Gastroesophageal sphincter (tissue), 4 donors: Measurements from ENCODE around the gene RPP21. TPM values are rescaled to one million over a fixed set of nuclear protein-coding genes. Genes with fewer than 3 reads are reported as not detected.

Experiments used
- ATAC-seq: fragments of 150-250 bp; one replicate; pipeline ENCODE4 v1.9.1; 2016; ENCODE audit warnings: mild to moderate bottlenecking, moderate library complexity
- H3K27ac ChIP-seq, 4 donors: fragments of 200-600 bp; sonication (generic) in 3 of 4; 1 replicate in 3 of 4; 2 replicates in 1 of 4; pipeline ENCODE4 v1.5.1; 2016 to 2019
- H3K27me3 ChIP-seq: fragments of 200-600 bp; sonication (generic); one replicate; pipeline ENCODE4 v1.5.1; 2019
- H3K36me3 ChIP-seq, 2 donors: fragments of 200-600 bp; sonication (generic); one replicate each; pipeline ENCODE4 v1.5.1; 2019; ENCODE audit warnings: control low read depth in 1 of 2
- H3K4me1 ChIP-seq, 3 donors: fragments of 200-600 bp; sonication (generic); 1 replicate in 2 of 3; 2 replicates in 1 of 3; pipeline ENCODE4 v1.5.1; 2016 to 2019; ENCODE audit warnings: control low read depth in 2 of 3
- H3K4me3 ChIP-seq, 2 donors: fragments of 200-600 bp; sonication (generic); one replicate each; pipeline ENCODE4 v1.5.1; 2019; ENCODE audit warnings: mild to moderate bottlenecking in 1 of 2, moderate library complexity in 1 of 2
- H3K9me3 ChIP-seq, 3 donors: fragments of 200-600 bp; sonication (generic); one replicate each; pipeline ENCODE4 v1.5.1; 2017 to 2019; ENCODE audit warnings: control low read depth in 2 of 3
- EP300 ChIP-seq: sonication (generic); formaldehyde crosslinking; IDR thresholded peaks from one replicate; pipeline ENCODE4 v1.6.1; 2017; ENCODE audit warnings: antibody characterized with exemption, mild to moderate bottlenecking
- POLR2A ChIP-seq, 2 donors: fragments of 450-650 bp; IDR thresholded peaks; one replicate each; pipeline ENCODE4 v1.6.1; 2017; ENCODE audit warnings: antibody characterized with exemption in 2 of 2, mild to moderate bottlenecking in 2 of 2, moderate library complexity in 1 of 2
- POLR2AphosphoS5 ChIP-seq: sonication (generic); formaldehyde crosslinking; IDR thresholded peaks from one replicate; pipeline ENCODE4 v1.6.1; 2017; ENCODE audit warnings: antibody characterized with exemption
- WGBS, 2 donors: methylation state at CpG; one replicate each; pipeline ENCODE4 v1.1.5; 2018; ENCODE audit warnings: low coverage in 1 of 2; 5-methylcytosine and 5-hydroxymethylcytosine counted together
- total RNA-seq, 4 donors: library from RNA; depleted of rRNA; stranded (reverse); fragments of >200 nt; gene quantifications; one replicate each; pipeline ENCODE4 v1.1.0, GENCODE V29; 2016
- TF ChIP-seq, protein P1 (sequence below), 4 experiments: fragments of 200-600 bp in 2 of 4; fragments of 450-650 bp in 2 of 4; sonication (generic) in 1 of 4; IDR thresholded peaks; one replicate each; pipeline ENCODE4 v1.5.1; 2017 to 2019; ENCODE audit warnings: antibody characterized with exemption in 4 of 4, mild to moderate bottlenecking in 2 of 4, moderate library complexity in 2 of 4

RPP21 gene
- 100 to 1,000 TPM in 1 of 4 donors, 10 to 100 TPM in 3; 60.7 to 137 (median 82.2) TPM for total RNA-seq

DNA sequence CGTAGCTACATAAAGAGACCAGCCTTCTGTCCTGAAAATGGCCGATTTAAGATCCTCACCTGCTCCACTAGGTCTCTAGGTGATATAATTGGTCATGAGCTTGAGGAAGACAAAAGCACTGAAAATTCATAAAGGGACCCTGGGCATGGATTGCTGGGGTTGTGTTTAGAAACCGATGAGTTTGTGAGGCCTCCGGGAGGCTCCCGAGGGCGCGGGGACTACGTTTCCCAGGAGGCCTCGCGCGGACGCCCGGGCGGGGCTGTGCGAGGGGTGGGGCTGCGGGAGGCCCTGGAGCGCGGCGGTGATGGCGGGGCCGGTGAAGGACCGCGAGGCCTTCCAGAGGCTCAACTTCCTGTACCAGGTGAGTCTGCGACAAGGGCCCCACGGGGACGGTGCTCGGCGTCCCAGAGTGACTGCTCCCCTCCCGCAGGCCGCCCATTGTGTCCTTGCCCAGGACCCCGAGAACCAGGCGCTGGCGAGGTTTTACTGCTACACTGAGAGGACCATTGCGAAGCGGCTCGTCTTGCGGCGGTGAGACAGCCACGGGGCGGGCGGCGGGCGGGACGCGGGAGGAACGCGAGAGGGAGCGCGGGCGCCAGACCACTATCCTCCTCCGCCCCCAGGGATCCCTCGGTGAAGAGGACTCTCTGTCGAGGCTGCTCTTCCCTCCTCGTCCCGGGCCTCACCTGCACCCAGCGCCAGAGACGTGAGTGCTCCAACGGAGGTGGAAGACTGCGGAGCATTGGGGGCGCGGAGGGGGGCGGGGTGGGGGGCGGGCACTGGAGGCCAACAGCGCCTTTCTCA lies at the start of gene RPP21:
Gene RPP21 (plus strand): TSS at position 289 of the 804 bp plus-strand sequence. CDS start 16 bp downstream, at position 305.
- WGBS, 2 donors, result 8% methylated on average over 17 of the region's 64 CpGs; no CpG with 5 or more reads in 1 of the 2 donors
- Histone ChIP-seq H3K4me1 (peaks cover 0 to 16% (median 4%) of the 10 kb centered on the region in 3 donors), H3K27ac (peak within 1 kb of the TSS; percentile 57 to 96 (median 92)), H3K4me3 (peak within 1 kb of the TSS; percentile 59 to 91), H3K9me3 (no peaks in the 10 kb centered on the region), H3K36me3 (peaks cover 0 to 48% of the 10 kb centered on the region in 2 donors), H3K27me3 (no peaks in the 10 kb centered on the region)
- TF ChIP-seq POLR2AphosphoS5, result peak; percentile 82
- TF ChIP-seq POLR2A (IDR thresholded peaks at IDR 0.05), result peak; percentile 73 to 82
- TF ChIP-seq EP300, result no peak
- peak; percentile 98 for ATAC-seq

DNA sequence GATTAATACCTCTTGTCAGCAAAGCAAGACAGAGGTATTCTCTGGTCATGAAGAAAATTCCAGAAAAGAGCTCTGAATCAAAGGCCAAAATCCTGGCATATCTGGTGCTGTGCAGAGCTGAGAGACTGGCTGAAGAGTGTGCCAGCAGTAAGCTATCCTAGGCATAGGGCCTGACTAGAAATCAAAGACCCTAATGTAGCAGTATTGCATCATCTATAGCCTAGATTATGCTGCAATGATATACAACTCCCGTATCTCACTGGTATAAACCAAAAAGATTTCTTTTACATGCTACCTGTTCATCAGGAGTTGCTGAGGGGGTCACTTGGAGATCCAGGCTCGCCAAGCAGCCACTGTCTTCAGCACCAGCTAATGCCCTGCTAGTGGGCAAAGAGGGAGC lies 49.1 kb upstream of the RPP21 start:
- no peak for ATAC-seq
- Histone ChIP-seq H3K4me1 (no peaks in the 10 kb centered on the region), H3K36me3 (peaks cover 0 to 54% of the 10 kb centered on the region in 2 donors), H3K9me3 (no peaks in the 10 kb centered on the region), H3K4me3 (no peak overlapping the region), H3K27ac (no peak overlapping the region), H3K27me3 (no peaks in the 10 kb centered on the region)
- WGBS, 2 donors, result 100% methylated on average over 1 of the region's 2 CpGs; no CpG with 5 or more reads in 1 of the 2 donors
- TF ChIP-seq EP300 (no peak), POLR2A (IDR thresholded peaks at IDR 0.05) (no peak), POLR2AphosphoS5 (no peak)
- TF ChIP-seq, protein P1, sequence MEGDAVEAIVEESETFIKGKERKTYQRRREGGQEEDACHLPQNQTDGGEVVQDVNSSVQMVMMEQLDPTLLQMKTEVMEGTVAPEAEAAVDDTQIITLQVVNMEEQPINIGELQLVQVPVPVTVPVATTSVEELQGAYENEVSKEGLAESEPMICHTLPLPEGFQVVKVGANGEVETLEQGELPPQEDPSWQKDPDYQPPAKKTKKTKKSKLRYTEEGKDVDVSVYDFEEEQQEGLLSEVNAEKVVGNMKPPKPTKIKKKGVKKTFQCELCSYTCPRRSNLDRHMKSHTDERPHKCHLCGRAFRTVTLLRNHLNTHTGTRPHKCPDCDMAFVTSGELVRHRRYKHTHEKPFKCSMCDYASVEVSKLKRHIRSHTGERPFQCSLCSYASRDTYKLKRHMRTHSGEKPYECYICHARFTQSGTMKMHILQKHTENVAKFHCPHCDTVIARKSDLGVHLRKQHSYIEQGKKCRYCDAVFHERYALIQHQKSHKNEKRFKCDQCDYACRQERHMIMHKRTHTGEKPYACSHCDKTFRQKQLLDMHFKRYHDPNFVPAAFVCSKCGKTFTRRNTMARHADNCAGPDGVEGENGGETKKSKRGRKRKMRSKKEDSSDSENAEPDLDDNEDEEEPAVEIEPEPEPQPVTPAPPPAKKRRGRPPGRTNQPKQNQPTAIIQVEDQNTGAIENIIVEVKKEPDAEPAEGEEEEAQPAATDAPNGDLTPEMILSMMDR (IDR thresholded peaks at IDR 0.05), result no peak

DNA sequence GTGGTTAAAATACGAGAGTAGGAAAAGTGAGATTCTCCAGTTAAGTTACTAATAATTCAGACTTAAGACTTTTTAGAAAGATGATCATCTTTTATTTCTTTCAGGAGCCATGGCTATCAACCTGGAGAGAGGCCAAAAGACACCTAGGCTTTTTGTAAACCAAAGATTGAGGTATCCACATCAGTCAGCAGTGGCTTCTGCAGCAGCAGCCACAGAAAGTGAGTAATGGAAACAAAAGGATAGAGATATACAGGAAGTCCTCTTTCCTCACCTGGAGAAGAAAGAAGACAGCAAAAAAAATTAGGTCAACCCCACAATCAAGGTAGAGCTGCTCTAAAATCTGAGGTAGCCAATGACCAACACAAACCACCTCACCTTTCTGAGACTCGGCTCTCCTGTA lies 41.0 kb upstream of the RPP21 start:
- H3K27ac ChIP-seq, result no peak overlapping the region
- H3K27me3 ChIP-seq, result no peaks in the 10 kb centered on the region
- no peak overlapping the region for H3K4me3 ChIP-seq
- no peak for TF ChIP-seq POLR2A (IDR thresholded peaks at IDR 0.05)
- TF ChIP-seq, protein P1 (IDR thresholded peaks at IDR 0.05), result no peak
- TF ChIP-seq EP300, result no peak
- no peak for TF ChIP-seq POLR2AphosphoS5
- H3K36me3 ChIP-seq, result peaks cover 0 to 15% of the 10 kb centered on the region in 2 donors
- no peaks in the 10 kb centered on the region for H3K9me3 ChIP-seq
- no peak for ATAC-seq
- no peaks in the 10 kb centered on the region for H3K4me1 ChIP-seq
- 94 to 100% methylated on average over 2 of the region's 2 CpGs for WGBS, 2 donors

DNA sequence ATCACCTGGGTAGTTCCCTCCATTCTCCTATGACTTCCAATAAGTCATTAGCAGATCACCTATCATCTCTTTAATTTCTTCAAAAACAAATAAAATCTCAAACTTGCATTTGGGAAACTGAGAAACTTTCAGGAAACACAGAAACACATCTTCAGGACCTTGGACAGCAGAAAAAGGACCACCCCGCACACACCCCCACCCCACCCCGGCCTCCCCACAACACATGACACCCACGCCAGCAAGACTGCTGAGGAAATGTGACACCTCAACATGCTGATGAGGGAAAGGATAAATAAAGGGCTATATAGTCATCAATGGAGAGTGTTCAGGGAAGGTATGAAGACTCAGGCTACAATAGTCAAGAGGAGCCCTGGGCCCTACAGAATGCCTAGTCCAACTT lies 33.9 kb upstream of the RPP21 start:
- Histone ChIP-seq H3K27me3 (no peaks in the 10 kb centered on the region), H3K9me3 (no peaks in the 10 kb centered on the region), H3K27ac (no peak overlapping the region), H3K36me3 (peaks cover 0 to 36% of the 10 kb centered on the region in 2 donors), H3K4me1 (no peaks in the 10 kb centered on the region), H3K4me3 (no peak overlapping the region)
- no peak for ATAC-seq
- WGBS, 2 donors, result 67 to 87% methylated on average over 2 to 3 of the region's 3 CpGs
- TF ChIP-seq POLR2A (IDR thresholded peaks at IDR 0.05), result no peak
- no peak for TF ChIP-seq EP300
- TF ChIP-seq POLR2AphosphoS5, result no peak
- TF ChIP-seq, protein P1 (IDR thresholded peaks at IDR 0.05), result no peak

DNA sequence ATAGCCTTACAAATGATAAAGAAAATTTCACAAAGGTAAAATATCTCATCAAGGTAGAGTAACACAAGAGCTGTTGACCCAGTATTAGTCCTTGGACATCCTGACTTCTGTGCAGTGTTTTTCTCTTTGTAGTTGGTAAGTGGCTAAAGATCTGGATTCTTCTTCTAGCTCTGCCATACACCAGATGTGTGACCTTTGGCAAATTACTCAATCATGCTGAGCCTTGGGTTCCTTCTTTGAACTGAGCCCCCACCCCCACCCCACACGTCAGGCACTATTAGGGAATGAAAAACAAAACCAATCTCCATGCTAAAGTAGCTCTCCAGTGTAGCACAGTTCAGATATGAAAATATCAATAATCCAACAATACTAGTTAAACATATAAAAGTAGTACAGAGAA lies 33.3 kb upstream of the RPP21 start:
- no peaks in the 10 kb centered on the region for H3K27me3 ChIP-seq
- H3K4me1 ChIP-seq, result no peaks in the 10 kb centered on the region
- peaks cover 0 to 36% of the 10 kb centered on the region in 2 donors for H3K36me3 ChIP-seq
- TF ChIP-seq POLR2AphosphoS5, result no peak
- no peak for TF ChIP-seq POLR2A (IDR thresholded peaks at IDR 0.05)
- TF ChIP-seq, protein P1 (IDR thresholded peaks at IDR 0.05), result no peak
- no peak for TF ChIP-seq EP300
- H3K9me3 ChIP-seq, result no peaks in the 10 kb centered on the region
- no peak overlapping the region for H3K27ac ChIP-seq
- no peak overlapping the region for H3K4me3 ChIP-seq
- 86% methylated on average over 1 of the region's 1 CpG; no CpG with 5 or more reads in 1 of the 2 donors for WGBS, 2 donors
- ATAC-seq, result no peak
